ENCODE data around the gene AGBL4. TPM values are rescaled to one million over a fixed set of nuclear protein-coding genes. Genes with fewer than 3 reads are reported as not detected.

Gene AGBL4
- total RNA-seq, 1 donor from 2014 or later, result not detected

GRCh38 chr1:48946070-48946469, 1077.7 kb downstream of the AGBL4 start:
- DNase-seq (ENCODE audit: low read depth, low spot score), result no peak

DNA sequence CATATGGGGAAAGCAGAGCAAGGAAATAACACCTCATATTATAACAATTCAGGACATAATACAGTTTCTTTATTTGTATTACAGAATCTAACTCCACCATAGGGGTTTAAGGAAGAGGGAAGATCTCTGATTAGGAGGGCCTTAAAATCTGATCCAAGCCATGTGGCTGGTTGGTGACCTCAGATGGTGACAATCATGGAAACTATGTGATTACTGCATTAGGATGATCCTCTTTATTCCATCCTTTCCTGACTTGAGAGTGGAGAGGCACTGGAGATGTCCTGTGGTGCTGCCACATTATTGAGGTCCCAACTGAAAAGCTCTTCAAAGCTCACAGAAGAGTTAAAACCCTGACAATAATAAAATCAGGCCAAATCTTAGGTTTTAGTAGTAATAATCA, 1078.9 kb downstream of the AGBL4 start:
- no peak for DNase-seq (ENCODE audit: low read depth, low spot score)

DNA sequence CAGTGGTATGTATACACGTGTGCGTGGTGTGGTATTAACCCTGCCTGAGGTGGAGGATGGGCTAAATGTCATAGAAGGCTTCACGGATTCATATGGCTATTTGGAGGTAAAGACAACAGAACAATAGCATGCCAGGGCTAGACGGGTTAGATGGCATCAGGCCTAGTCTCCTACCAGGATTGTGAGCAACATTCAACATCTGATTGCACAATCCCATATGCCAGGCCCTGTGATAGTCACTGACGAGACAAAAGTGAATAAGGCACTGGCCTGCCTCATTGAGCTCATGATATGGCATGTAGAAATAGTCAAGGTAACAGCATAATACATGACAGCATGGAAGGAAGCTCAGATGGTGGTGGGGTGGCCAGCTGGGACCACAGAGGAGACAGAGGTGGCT, 1079.9 kb downstream of the AGBL4 start:
- DNase-seq (ENCODE audit: low read depth, low spot score), result no peak

- no peak for DNase-seq (ENCODE audit: low read depth, low spot score)
Observed at GRCh38 chr1:48943393-48943792, 1080.4 kb downstream of the AGBL4 start.

DNA sequence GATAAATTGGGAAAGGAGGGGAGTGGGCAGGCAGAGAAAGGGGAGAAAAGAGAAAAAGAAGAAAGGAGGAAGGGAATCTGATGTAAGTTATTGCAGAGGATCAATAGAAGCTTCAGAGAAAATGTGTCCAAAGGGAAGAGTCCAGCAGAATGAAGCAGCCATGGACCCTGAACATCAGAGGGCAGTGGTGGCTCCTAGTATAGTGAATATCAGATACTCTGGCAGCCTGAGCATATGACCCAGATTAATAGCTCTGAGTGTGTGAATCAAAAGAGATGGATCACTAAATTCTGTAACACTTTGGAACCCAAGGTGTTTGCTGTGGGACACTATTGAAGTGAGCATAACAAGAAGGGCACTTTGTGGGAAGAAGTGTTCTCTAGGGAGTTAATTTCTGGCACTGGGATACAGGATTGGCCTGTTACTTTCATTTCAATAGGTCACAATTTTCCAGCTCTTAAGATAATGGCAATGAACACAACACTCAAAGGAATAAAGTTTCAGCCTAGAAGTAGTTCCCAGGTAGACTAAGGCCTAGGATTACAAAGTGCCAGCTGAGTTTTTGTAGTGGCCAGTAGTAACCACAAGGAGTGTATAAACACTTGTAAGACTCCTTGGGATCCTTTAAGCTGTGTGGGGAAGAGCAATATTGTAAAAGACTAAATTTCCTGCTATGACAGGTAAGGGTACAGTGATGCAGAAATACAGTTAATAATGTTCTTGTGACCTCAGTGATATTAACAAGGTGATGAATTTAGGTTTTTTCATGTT, 1082.6 kb downstream of the AGBL4 start:
- DNase-seq (ENCODE audit: low read depth, low spot score), result no peak

DNA sequence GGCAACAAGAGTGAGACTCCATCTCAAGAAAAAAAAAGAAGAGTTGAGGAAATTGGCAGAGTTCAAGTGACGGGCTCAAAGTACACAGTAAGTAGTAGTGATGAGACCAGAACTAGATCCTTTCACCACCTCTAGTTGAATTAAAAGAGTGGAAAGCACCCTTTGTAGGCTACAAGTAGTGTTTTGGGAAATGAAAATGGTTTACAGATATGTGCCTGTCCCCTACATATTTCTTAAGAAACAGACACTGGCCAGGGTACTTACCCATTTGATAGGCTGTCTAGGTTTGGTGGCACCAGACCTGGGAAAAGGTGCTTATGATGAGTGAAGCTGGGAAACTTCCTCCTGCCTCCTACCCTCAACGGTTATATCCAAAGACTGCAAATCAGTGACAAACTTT, 1083.4 kb downstream of the AGBL4 start:
- no peak for DNase-seq (ENCODE audit: low read depth, low spot score)

GRCh38 chr1:48939828-48940227, 1083.9 kb downstream of the AGBL4 start:
- DNase-seq (ENCODE audit: low read depth, low spot score), result no peak

DNA sequence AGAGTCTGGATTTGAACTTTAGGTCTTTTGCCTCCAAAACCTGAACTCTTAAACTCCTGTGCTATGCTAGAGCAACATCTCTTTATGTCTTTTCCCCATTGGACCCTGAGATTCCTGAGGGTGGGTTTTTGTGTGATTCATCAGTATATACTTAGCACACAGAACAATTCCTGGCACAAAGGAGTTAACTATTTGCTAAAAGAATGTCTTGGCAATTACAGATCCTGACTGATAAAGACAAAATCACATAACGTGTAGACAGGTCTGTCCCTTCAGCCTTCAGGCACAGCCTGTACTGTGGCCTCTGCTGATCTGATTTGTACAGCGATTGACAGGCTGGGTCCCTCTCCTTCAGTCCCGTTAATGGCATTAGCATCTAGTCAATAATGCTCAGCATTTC, 1084.7 kb downstream of the AGBL4 start:
- no peak for DNase-seq (ENCODE audit: low read depth, low spot score)

DNA sequence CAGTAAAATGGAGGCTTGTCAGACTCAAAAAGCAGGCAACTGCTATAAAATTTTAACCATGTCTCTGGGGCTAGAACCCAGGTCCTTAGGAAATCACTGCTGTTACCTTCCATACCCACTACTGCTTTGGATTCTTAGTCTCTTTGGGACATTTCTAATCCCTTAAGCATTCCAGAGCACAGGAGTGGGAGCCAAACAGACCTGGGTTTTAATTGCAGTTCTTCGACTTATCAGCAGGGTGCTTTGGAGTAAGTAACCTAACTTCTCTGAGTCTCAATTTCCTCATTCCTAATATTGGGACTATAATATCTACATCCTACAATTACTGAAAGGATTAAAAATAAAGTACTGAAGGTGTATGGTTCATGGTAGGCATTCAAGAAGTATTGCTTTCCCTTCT, 1086.0 kb downstream of the AGBL4 start:
- no peak for DNase-seq (ENCODE audit: low read depth, low spot score)

GRCh38 chr1:48936436-48936835, 1087.3 kb downstream of the AGBL4 start:
- DNase-seq (ENCODE audit: low read depth, low spot score), result no peak

GRCh38 chr1:48932366-48932765, 1091.4 kb downstream of the AGBL4 start:
- DNase-seq (ENCODE audit: low read depth, low spot score), result no peak

- DNase-seq (ENCODE audit: low read depth, low spot score), result no peak
Observed at GRCh38 chr1:48931506-48932192, 1092.1 kb downstream of the AGBL4 start.

GRCh38 chr1:48930011-48930410, 1093.7 kb downstream of the AGBL4 start:
- DNase-seq (ENCODE audit: low read depth, low spot score), result no peak

DNA sequence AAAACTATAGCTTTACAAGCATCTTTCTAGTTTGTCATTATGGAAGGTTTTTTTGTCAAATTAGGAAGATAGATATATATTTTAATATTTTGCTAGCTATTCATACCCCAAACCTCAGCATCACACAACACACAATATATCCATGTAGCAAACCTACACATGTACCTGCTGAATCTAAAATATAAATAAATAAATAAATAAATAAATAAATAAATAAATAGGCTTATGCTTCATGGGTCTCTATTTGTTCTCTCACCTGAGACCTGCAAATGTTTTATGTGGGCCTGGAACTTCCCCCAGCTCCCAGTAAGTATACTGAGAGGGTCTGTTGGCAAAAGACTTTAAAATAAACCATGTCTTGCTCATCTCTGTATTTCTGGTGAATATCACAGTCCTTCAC, 1099.7 kb downstream of the AGBL4 start:
- DNase-seq (ENCODE audit: low read depth, low spot score), result no peak

- no peak for DNase-seq (ENCODE audit: low read depth, low spot score)
Observed at GRCh38 chr1:48923116-48923515, 1100.6 kb downstream of the AGBL4 start.

- DNase-seq (ENCODE audit: low read depth, low spot score), result no peak
Observed at GRCh38 chr1:48920851-48921250, 1102.9 kb downstream of the AGBL4 start.

GRCh38 chr1:48917901-48918603, 1105.7 kb downstream of the AGBL4 start:
- DNase-seq (ENCODE audit: low read depth, low spot score), result no peak

DNA sequence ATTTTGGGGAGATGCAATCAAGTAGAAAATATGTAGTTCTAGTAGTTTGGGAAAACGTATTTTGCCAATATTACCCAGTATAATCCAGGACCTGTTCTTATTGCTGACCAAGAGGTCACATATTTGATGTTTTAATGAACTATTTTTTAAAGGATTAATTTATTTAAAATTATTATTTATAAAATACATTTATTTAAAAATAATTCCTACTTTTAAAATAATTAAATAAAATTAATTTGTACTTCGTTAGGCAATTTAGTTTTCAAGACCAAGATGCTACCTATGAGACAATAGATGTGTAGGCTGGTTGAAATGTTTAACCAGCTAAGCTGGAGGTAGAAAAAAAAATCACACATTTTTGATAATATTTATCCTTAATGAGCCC, 1106.7 kb downstream of the AGBL4 start:
- no peak for DNase-seq (ENCODE audit: low read depth, low spot score)

- DNase-seq (ENCODE audit: low read depth, low spot score), result no peak
Observed at GRCh38 chr1:48916130-48917069, 1107.4 kb downstream of the AGBL4 start.

GRCh38 chr1:48908606-48909005, 1115.1 kb downstream of the AGBL4 start:
- no peak for DNase-seq (ENCODE audit: low read depth, low spot score)

DNA sequence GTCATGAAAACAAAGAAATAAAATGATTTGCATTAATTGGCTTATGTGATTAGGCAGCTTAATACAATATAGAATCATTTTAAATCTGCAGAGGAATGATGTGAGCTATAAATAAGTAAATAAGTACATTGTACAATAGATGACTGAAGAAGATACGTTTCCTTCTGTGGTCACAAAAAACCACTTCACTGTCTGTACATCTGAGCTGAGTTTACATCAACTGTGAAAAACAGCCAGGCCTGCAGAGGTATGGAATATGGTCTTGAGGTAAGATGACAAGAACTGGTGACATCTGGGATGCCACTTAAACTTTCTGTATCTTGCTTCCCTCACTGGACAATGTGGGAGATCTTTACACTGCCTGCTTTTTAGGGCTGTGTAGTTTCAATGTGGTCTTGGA, 1117.0 kb downstream of the AGBL4 start:
- DNase-seq (ENCODE audit: low read depth, low spot score), result no peak
